Astrocyte (in vitro differentiated cells and primary cell): Measurements from ENCODE around the gene FAM83E. TPM values are rescaled to one million over a fixed set of nuclear protein-coding genes. Genes with fewer than 3 reads are reported as not detected.
"Not testable (repeated sequence)": the region's sequence is repeated elsewhere in the genome, so short reads cannot be mapped to it uniquely, and the experiment has no call there.

Source experiments
- DNase-seq: peaks from one replicate; pipeline ENCODE4 v3.0.0-alpha.2; 2010; ENCODE audit warnings: low read depth
- FAIRE-seq: peaks from 2 replicates; lab custom pipeline; 2011; peaks lifted over from hg19 to GRCh38; lab: Jason Lieb, UNC
- H2AFZ ChIP-seq: 2 replicates; pipeline ENCODE4 v1.6.0; 2012; ENCODE audit warnings: low read depth, low read length, inconsistent platforms
- H3K27ac ChIP-seq: 2 replicates; pipeline ENCODE4 v1.5.1; 2011; ENCODE audit warnings: low read depth, low read length, inconsistent platforms
- H3K27me3 ChIP-seq: 2 replicates; pipeline ENCODE4 v1.6.0; 2011; ENCODE audit warnings: low read length, inconsistent platforms; ENCODE audit not compliant: insufficient read depth
- H3K36me3 ChIP-seq: 2 replicates; pipeline ENCODE4 v1.5.1; 2011; ENCODE audit warnings: low read length, inconsistent platforms; ENCODE audit not compliant: insufficient read depth
- H3K4me1 ChIP-seq: 2 replicates; pipeline ENCODE4 v1.5.1; 2011; ENCODE audit warnings: low read length, inconsistent platforms; ENCODE audit not compliant: insufficient read depth
- H3K4me2 ChIP-seq: 2 replicates; pipeline ENCODE4 v1.6.0; 2012; ENCODE audit warnings: low read length, inconsistent platforms
- H3K4me3 ChIP-seq: 2 replicates; pipeline ENCODE4 v1.5.1; 2011; ENCODE audit warnings: low read depth, mild to moderate bottlenecking, low read length, inconsistent platforms; ENCODE audit not compliant: insufficient read depth
- H3K79me2 ChIP-seq: 2 replicates; pipeline ENCODE4 v1.6.0; 2012; ENCODE audit warnings: mild to moderate bottlenecking, low read length, inconsistent platforms; ENCODE audit not compliant: insufficient read depth
- H3K9ac ChIP-seq: 2 replicates; pipeline ENCODE4 v1.6.0; 2012; ENCODE audit warnings: mild to moderate bottlenecking, low read length, inconsistent platforms
- H3K9me3 ChIP-seq: 2 replicates; pipeline ENCODE4 v1.5.1; 2012; ENCODE audit warnings: low read depth, mild to moderate bottlenecking, low read length, inconsistent platforms; ENCODE audit not compliant: insufficient read depth
- H4K20me1 ChIP-seq: 2 replicates; pipeline ENCODE4 v1.6.0; 2012; ENCODE audit warnings: low read length, inconsistent platforms; ENCODE audit not compliant: insufficient read depth
- H3K27ac Mint-ChIP-seq: one replicate; pipeline ENCODE4 v1.8.0; 2021; ENCODE audit warnings: mild to moderate bottlenecking, mixed read lengths; ENCODE audit not compliant: unreplicated experiment
- H3K27me3 Mint-ChIP-seq: one replicate; pipeline ENCODE4 v1.8.0; 2021; ENCODE audit warnings: low read depth, mixed read lengths; ENCODE audit not compliant: unreplicated experiment
- H3K36me3 Mint-ChIP-seq: one replicate; pipeline ENCODE4 v1.8.0; 2021; ENCODE audit warnings: low read depth, mixed read lengths; ENCODE audit not compliant: unreplicated experiment
- H3K4me1 Mint-ChIP-seq: one replicate; pipeline ENCODE4 v1.8.0; 2021; ENCODE audit warnings: low read depth, mixed read lengths; ENCODE audit not compliant: unreplicated experiment
- H3K4me3 Mint-ChIP-seq: one replicate; pipeline ENCODE4 v1.8.0; 2021; ENCODE audit warnings: mild to moderate bottlenecking, moderate library complexity, mixed read lengths; ENCODE audit not compliant: unreplicated experiment
- H3K9me3 Mint-ChIP-seq: one replicate; pipeline ENCODE4 v1.8.0; 2021; ENCODE audit warnings: mild to moderate bottlenecking, mixed read lengths; ENCODE audit not compliant: unreplicated experiment
- CTCF ChIP-seq: IDR thresholded peaks from 2 replicates; pipeline ENCODE4 v1.5.1; 2011; ENCODE audit warnings: low read depth, mild to moderate bottlenecking, inconsistent platforms, low read length, moderate library complexity; ENCODE audit not compliant: insufficient read depth
- EZH2 ChIP-seq: IDR thresholded peaks from 2 replicates; pipeline ENCODE4 v1.6.1; 2012; ENCODE audit warnings: mild to moderate bottlenecking, low read length, inconsistent platforms; ENCODE audit not compliant: insufficient read depth
- total RNA-seq: library from RNA; stranded (reverse); gene quantifications from 2 replicates; pipeline ENCODE4 v1.2.1, GENCODE V29; 2021

Gene FAM83E
- total RNA-seq, 1 donor from 2014 or later, result 1.7 TPM

DNA sequence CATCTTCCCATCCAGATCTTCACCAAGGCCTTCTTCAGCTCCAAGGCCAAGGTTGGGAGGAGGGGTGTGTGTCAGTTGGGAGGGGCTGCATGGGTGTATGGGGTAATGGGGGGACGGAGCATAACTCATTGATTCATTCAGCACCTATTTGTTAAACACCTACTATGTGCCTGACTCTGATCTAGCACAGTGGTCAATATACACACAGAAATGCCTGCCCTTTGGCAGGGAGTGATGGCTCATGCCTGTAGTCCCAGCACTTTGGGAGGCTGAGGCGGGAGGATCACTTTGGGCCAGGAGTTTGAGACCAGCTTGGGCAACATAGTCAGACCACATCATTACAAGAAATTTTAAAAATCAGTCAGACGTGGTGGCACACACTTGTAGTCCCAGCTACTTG is 27.5 kb downstream of the FAM83E start:
- no peaks in the 10 kb centered on the region for H3K36me3 Mint-ChIP-seq

GRCh38 chr19:48582168-48582567 is 32.7 kb downstream of the FAM83E start:
- Mint-ChIP-seq H3K36me3 (no peaks in the 10 kb centered on the region), H3K4me1 (peaks cover 1% of the 10 kb centered on the region), H3K27me3 (peaks cover 5% of the 10 kb centered on the region), H3K27ac (no peak overlapping the region), H3K9me3 (no peaks in the 10 kb centered on the region), H3K4me3 (no peak overlapping the region)
- Histone ChIP-seq H3K4me1 (peaks cover 3% of the 10 kb centered on the region), H3K27me3 (no peaks in the 10 kb centered on the region), H3K4me2 (no peak overlapping the region), H3K79me2 (no peaks in the 10 kb centered on the region), H4K20me1 (no peaks in the 10 kb centered on the region), H2AFZ (no peak overlapping the region), H3K9me3 (no peaks in the 10 kb centered on the region), H3K27ac (no peak overlapping the region), H3K36me3 (no peaks in the 10 kb centered on the region), H3K9ac (no peak overlapping the region), H3K4me3 (no peak overlapping the region)
- TF ChIP-seq EZH2, result no peak
- TF ChIP-seq CTCF, result no peak
- DNase-seq (no peak), FAIRE-seq (no peak)

More for the DNA sequence above, 27.5 kb downstream of the FAM83E start:
- Histone ChIP-seq H3K79me2 (no peaks in the 10 kb centered on the region), H3K27ac (no peak overlapping the region), H3K36me3 (no peaks in the 10 kb centered on the region), H3K4me3 (no peak overlapping the region), H3K9ac (no peak overlapping the region), H3K9me3 (no peaks in the 10 kb centered on the region), H3K4me1 (peaks cover 7% of the 10 kb centered on the region), H3K27me3 (no peaks in the 10 kb centered on the region), H2AFZ (no peak overlapping the region), H4K20me1 (no peaks in the 10 kb centered on the region), H3K4me2 (no peak overlapping the region)
- H3K4me3 Mint-ChIP-seq, result no peak overlapping the region
- DNase-seq (no peak), FAIRE-seq (no peak)
- H3K27ac Mint-ChIP-seq, result no peak overlapping the region
- H3K9me3 Mint-ChIP-seq, result no peaks in the 10 kb centered on the region
- H3K27me3 Mint-ChIP-seq, result peaks cover 10% of the 10 kb centered on the region
- peaks cover 2% of the 10 kb centered on the region for H3K4me1 Mint-ChIP-seq
- TF ChIP-seq CTCF (no peak), EZH2 (no peak)

- TF ChIP-seq EZH2 (no peak), CTCF (no peak)
- FAIRE-seq (no peak), DNase-seq (peak; percentile 31)
- no peak overlapping the region for H3K9ac ChIP-seq
- H3K9me3 Mint-ChIP-seq, result no peaks in the 10 kb centered on the region
- no peak overlapping the region for H3K27ac ChIP-seq
- H3K4me1 ChIP-seq, result peaks cover under 1% of the 10 kb centered on the region
- no peaks in the 10 kb centered on the region for H3K9me3 ChIP-seq
- no peaks in the 10 kb centered on the region for H3K27me3 ChIP-seq
- no peak overlapping the region for H2AFZ ChIP-seq
- peak overlapping the region; percentile 47 for H3K27ac Mint-ChIP-seq
- no peaks in the 10 kb centered on the region for H3K36me3 ChIP-seq
- no peaks in the 10 kb centered on the region for H3K79me2 ChIP-seq
- peaks cover 4% of the 10 kb centered on the region for H3K27me3 Mint-ChIP-seq
- H3K4me1 Mint-ChIP-seq, result peaks cover 1% of the 10 kb centered on the region
- H3K4me3 ChIP-seq, result no peak overlapping the region
- no peaks in the 10 kb centered on the region for H4K20me1 ChIP-seq
- no peak overlapping the region for H3K4me3 Mint-ChIP-seq
- no peaks in the 10 kb centered on the region for H3K36me3 Mint-ChIP-seq
- no peak overlapping the region for H3K4me2 ChIP-seq
Observed at GRCh38 chr19:48578891-48579290, 36.0 kb downstream of the FAM83E start.

DNA sequence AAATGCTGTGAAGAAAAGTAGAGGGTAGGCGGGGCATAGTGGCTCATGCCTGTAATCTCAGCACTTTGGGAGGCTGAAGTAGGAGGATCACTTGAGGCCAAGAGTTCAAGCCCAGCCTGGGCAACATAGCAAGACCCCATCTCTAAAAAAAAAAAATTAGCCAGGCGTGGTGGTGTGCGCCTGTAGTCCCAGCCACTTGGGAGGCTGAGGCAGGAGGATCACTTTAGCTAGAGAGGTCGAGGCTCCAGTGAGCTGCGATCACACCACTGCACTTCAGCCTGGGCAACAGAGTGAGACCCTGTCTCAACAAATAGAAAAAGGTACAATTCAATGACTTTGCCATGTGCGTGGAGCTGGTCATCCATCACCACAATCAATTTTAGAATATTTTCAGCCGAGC is 37.0 kb downstream of the FAM83E start:
- H3K4me2 ChIP-seq, H3K36me3 ChIP-seq, H2AFZ ChIP-seq, H3K9me3 Mint-ChIP-seq, FAIRE-seq, H3K4me1 Mint-ChIP-seq, H3K27me3 ChIP-seq, H3K27ac Mint-ChIP-seq, H4K20me1 ChIP-seq, H3K9ac ChIP-seq, H3K9me3 ChIP-seq, H3K4me3 ChIP-seq, DNase-seq, H3K36me3 Mint-ChIP-seq, H3K27me3 Mint-ChIP-seq, H3K4me1 ChIP-seq, H3K79me2 ChIP-seq, H3K4me3 Mint-ChIP-seq, H3K27ac ChIP-seq: not testable (repeated sequence)
